ENCODE results near the gene ASIC2.
A peak's percentile ranks its signal among the peaks of the same experiment; 100 is the strongest.

ASIC2 gene

DNA sequence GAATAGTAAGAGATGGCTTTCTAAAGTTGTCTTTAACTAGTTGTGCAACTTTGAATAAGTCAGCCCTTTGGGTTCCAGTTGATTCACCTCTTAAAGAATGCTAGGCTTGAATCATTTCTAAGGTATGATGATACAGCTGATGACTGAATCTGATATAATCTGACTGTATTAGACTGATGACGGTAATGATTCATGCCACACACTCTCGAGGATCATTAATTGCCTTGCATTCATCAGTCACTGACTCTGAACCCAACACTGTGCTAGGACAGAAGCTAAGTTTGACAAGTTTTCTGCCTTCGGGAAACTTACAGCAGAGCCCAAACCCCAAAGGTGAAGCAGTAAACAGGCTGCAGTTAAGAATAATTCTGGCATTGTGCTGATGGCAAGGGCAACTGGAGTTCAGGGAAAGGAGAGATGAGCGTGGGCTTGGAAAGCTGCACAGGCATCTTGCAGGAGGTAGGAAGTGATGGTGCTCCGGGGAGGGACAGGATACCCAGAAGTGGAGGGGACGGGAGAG, 25.8 kb downstream of the ASIC2 start:
- ATAC-seq = peak; percentile 86

GRCh38 chr17:33266611-33267010, 26.5 kb downstream of the ASIC2 start:
- TF ChIP-seq ARNTL (CRISPR knock-in tag; IDR thresholded peaks at IDR 0.05; ENCODE audit: borderline replicate concordance, low read depth) (no peak), TCF4 (CRISPR knock-in tag; IDR thresholded peaks at IDR 0.05; ENCODE audit: borderline replicate concordance) (no peak), ZC3H10 (CRISPR knock-in tag; IDR thresholded peaks at IDR 0.05) (no peak), POU6F1 (CRISPR knock-in tag; IDR thresholded peaks at IDR 0.05; ENCODE audit: borderline replicate concordance, low read depth) (no peak), OSR1 (CRISPR knock-in tag; IDR thresholded peaks at IDR 0.05) (no peak), ZNF565 (CRISPR knock-in tag; conservative IDR thresholded peaks at IDR 0.05; ENCODE audit: low read depth) (no peak), ZNF8 (CRISPR knock-in tag; IDR thresholded peaks at IDR 0.05) (no peak), ZFP30 (CRISPR knock-in tag; IDR thresholded peaks at IDR 0.05) (no peak), GLIS3 (CRISPR knock-in tag; IDR thresholded peaks at IDR 0.05) (no peak), TOX (CRISPR knock-in tag; IDR thresholded peaks at IDR 0.05; ENCODE audit: borderline replicate concordance) (no peak), CSDC2 (CRISPR knock-in tag; IDR thresholded peaks at IDR 0.05) (no peak), ZNF70 (CRISPR knock-in tag; IDR thresholded peaks at IDR 0.05) (no peak), ISL1 (CRISPR knock-in tag; IDR thresholded peaks at IDR 0.05) (no peak), ESRRG (CRISPR knock-in tag; IDR thresholded peaks at IDR 0.05) (no peak)
- TF ChIP-seq, protein P1, sequence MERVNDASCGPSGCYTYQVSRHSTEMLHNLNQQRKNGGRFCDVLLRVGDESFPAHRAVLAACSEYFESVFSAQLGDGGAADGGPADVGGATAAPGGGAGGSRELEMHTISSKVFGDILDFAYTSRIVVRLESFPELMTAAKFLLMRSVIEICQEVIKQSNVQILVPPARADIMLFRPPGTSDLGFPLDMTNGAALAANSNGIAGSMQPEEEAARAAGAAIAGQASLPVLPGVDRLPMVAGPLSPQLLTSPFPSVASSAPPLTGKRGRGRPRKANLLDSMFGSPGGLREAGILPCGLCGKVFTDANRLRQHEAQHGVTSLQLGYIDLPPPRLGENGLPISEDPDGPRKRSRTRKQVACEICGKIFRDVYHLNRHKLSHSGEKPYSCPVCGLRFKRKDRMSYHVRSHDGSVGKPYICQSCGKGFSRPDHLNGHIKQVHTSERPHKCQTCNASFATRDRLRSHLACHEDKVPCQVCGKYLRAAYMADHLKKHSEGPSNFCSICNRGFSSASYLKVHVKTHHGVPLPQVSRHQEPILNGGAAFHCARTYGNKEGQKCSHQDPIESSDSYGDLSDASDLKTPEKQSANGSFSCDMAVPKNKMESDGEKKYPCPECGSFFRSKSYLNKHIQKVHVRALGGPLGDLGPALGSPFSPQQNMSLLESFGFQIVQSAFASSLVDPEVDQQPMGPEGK (CRISPR knock-in tag; IDR thresholded peaks at IDR 0.05; ENCODE audit: borderline replicate concordance) = no peak
- TF ChIP-seq, protein P2, sequence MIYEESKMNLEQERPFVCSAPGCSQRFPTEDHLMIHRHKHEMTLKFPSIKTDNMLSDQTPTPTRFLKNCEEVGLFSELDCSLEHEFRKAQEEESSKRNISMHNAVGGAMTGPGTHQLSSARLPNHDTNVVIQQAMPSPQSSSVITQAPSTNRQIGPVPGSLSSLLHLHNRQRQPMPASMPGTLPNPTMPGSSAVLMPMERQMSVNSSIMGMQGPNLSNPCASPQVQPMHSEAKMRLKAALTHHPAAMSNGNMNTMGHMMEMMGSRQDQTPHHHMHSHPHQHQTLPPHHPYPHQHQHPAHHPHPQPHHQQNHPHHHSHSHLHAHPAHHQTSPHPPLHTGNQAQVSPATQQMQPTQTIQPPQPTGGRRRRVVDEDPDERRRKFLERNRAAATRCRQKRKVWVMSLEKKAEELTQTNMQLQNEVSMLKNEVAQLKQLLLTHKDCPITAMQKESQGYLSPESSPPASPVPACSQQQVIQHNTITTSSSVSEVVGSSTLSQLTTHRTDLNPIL (CRISPR knock-in tag; IDR thresholded peaks at IDR 0.05; ENCODE audit: low read depth) = no peak
- TF ChIP-seq, protein P3, sequence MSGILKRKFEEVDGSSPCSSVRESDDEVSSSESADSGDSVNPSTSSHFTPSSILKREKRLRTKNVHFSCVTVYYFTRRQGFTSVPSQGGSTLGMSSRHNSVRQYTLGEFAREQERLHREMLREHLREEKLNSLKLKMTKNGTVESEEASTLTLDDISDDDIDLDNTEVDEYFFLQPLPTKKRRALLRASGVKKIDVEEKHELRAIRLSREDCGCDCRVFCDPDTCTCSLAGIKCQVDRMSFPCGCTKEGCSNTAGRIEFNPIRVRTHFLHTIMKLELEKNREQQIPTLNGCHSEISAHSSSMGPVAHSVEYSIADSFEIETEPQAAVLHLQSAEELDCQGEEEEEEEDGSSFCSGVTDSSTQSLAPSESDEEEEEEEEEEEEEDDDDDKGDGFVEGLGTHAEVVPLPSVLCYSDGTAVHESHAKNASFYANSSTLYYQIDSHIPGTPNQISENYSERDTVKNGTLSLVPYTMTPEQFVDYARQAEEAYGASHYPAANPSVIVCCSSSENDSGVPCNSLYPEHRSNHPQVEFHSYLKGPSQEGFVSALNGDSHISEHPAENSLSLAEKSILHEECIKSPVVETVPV (CRISPR knock-in tag; IDR thresholded peaks at IDR 0.05) = no peak
- TF ChIP-seq, protein P4, sequence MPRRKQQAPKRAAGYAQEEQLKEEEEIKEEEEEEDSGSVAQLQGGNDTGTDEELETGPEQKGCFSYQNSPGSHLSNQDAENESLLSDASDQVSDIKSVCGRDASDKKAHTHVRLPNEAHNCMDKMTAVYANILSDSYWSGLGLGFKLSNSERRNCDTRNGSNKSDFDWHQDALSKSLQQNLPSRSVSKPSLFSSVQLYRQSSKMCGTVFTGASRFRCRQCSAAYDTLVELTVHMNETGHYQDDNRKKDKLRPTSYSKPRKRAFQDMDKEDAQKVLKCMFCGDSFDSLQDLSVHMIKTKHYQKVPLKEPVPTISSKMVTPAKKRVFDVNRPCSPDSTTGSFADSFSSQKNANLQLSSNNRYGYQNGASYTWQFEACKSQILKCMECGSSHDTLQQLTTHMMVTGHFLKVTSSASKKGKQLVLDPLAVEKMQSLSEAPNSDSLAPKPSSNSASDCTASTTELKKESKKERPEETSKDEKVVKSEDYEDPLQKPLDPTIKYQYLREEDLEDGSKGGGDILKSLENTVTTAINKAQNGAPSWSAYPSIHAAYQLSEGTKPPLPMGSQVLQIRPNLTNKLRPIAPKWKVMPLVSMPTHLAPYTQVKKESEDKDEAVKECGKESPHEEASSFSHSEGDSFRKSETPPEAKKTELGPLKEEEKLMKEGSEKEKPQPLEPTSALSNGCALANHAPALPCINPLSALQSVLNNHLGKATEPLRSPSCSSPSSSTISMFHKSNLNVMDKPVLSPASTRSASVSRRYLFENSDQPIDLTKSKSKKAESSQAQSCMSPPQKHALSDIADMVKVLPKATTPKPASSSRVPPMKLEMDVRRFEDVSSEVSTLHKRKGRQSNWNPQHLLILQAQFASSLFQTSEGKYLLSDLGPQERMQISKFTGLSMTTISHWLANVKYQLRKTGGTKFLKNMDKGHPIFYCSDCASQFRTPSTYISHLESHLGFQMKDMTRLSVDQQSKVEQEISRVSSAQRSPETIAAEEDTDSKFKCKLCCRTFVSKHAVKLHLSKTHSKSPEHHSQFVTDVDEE (CRISPR knock-in tag; IDR thresholded peaks at IDR 0.05) = no peak
- ATAC-seq = no peak

More for the DNA sequence above, 25.8 kb downstream of the ASIC2 start:
- peak; percentile 78 for TF ChIP-seq ISL1 (CRISPR knock-in tag; IDR thresholded peaks at IDR 0.05)
- no peak for TF ChIP-seq GLIS3 (CRISPR knock-in tag; IDR thresholded peaks at IDR 0.05)
- TF ChIP-seq BACH2 (CRISPR knock-in tag; IDR thresholded peaks at IDR 0.05; ENCODE audit: borderline replicate concordance) = no peak
- no peak for TF ChIP-seq ZNF565 (CRISPR knock-in tag; conservative IDR thresholded peaks at IDR 0.05; ENCODE audit: low read depth)
- no peak for TF ChIP-seq ZNF70 (CRISPR knock-in tag; IDR thresholded peaks at IDR 0.05)

GRCh38 chr17:33266116-33266515, 27.0 kb downstream of the ASIC2 start:
- ATAC-seq = no peak
- TF ChIP-seq ZFP30 (CRISPR knock-in tag; IDR thresholded peaks at IDR 0.05) (no peak), BACH2 (CRISPR knock-in tag; IDR thresholded peaks at IDR 0.05; ENCODE audit: borderline replicate concordance) (no peak), ZC3H10 (CRISPR knock-in tag; IDR thresholded peaks at IDR 0.05) (no peak), GLIS3 (CRISPR knock-in tag; IDR thresholded peaks at IDR 0.05) (no peak), OSR1 (CRISPR knock-in tag; IDR thresholded peaks at IDR 0.05) (no peak), POU6F1 (CRISPR knock-in tag; IDR thresholded peaks at IDR 0.05; ENCODE audit: borderline replicate concordance, low read depth) (no peak), SNAI2 (CRISPR knock-in tag; IDR thresholded peaks at IDR 0.05) (no peak)
- TF ChIP-seq, protein P2 (CRISPR knock-in tag; IDR thresholded peaks at IDR 0.05; ENCODE audit: low read depth) = no peak
- TF ChIP-seq, protein P1 (CRISPR knock-in tag; IDR thresholded peaks at IDR 0.05; ENCODE audit: borderline replicate concordance) = no peak
- TF ChIP-seq, protein P3 (CRISPR knock-in tag; IDR thresholded peaks at IDR 0.05) = no peak

Measured in SK-N-SH treated with all-trans-retinoic acid at 6 μM for 48 hours (cell line).